Endothelial cell of umbilical vein (primary cell): Measurements from ENCODE around the gene LATS1. TPM values are rescaled to one million over a fixed set of nuclear protein-coding genes. Genes with fewer than 3 reads are reported as not detected.

Source experiments
- BruUV-seq: library from RNA; stranded (reverse); fragments of 400-500 nt; replicated peaks from 2 replicates; lab custom pipeline; 2021; lab: Mats Ljungman, UMichigan
- CTCF ChIA-PET: fragments of 300-600, 350-600 bp; sonication (Branson Sonifier 250); formaldehyde crosslinking; loops from one replicate; lab custom pipeline; 2021; ENCODE audit warnings: antibody characterized with exemption, inconsistent platforms; lab: Charles Lee
- POLR2A ChIA-PET: fragments of 300-600, 350-600 bp; sonication (Branson Sonifier 250); formaldehyde crosslinking; loops from one replicate; lab custom pipeline; 2021; ENCODE audit warnings: antibody characterized with exemption, inconsistent platforms; lab: Charles Lee
- DNase-seq: peaks from one replicate; pipeline ENCODE4 v3.0.0-alpha.2; 2011; ENCODE audit warnings: low read depth, low spot score
- FAIRE-seq: peaks from 2 replicates; lab custom pipeline; 2011; peaks lifted over from hg19 to GRCh38; lab: Jason Lieb, UNC
- H2AFZ ChIP-seq: 2 replicates; pipeline ENCODE4 v1.6.0; 2012; ENCODE audit warnings: low read depth, low read length, control low read depth, inconsistent platforms
- H3K27ac ChIP-seq: 2 replicates; pipeline ENCODE4 v1.5.1; 2011; ENCODE audit warnings: low read depth, mild to moderate bottlenecking, control low read depth, low read length, moderate library complexity; ENCODE audit not compliant: insufficient read depth
- H3K27me3 ChIP-seq, 2 experiments: 2 replicates each; pipeline versions ENCODE4 v1.6.0 to v1.6.1; 2011; ENCODE audit warnings: low read length in 2 of 2, mixed read lengths in 1 of 2; ENCODE audit not compliant: control insufficient read depth in 2 of 2, insufficient read depth in 2 of 2
- H3K36me3 ChIP-seq, 2 experiments: 2 replicates in 1 of 2; 3 replicates in 1 of 2; pipeline ENCODE4 v1.5.1; 2011; ENCODE audit warnings: low read length in 2 of 2, mild to moderate bottlenecking in 1 of 2, moderate library complexity in 1 of 2; ENCODE audit not compliant: control insufficient read depth in 2 of 2, insufficient read depth in 2 of 2; ENCODE audit errors: extremely low read depth in 1 of 2
- H3K4me1 ChIP-seq: 3 replicates; pipeline ENCODE4 v1.5.1; 2011; ENCODE audit warnings: mild to moderate bottlenecking, low read length; ENCODE audit not compliant: control insufficient read depth, insufficient read depth; ENCODE audit errors: extremely low read depth
- H3K4me2 ChIP-seq: 2 replicates; pipeline ENCODE4 v1.6.1; 2011; ENCODE audit warnings: low read length, control low read depth, mixed read lengths; ENCODE audit not compliant: insufficient read depth
- H3K4me3 ChIP-seq, 3 experiments: fragments of 200-600 bp in 1 of 3; sonication (generic), shearing (Covaris generic) in 1 of 3; replicated peaks in 1 of 3; 2 replicates each; pipeline ENCODE4 v1.5.1; 2011 to 2016; ENCODE audit warnings: control low read depth in 3 of 3, low read length in 3 of 3, mild to moderate bottlenecking in 2 of 3, inconsistent platforms in 1 of 3, low read depth in 1 of 3, moderate library complexity in 1 of 3; ENCODE audit not compliant: insufficient read depth in 1 of 3
- H3K79me2 ChIP-seq: 2 replicates; pipeline ENCODE4 v1.6.0; 2012; ENCODE audit warnings: low read length, inconsistent platforms; ENCODE audit not compliant: control insufficient read depth, insufficient read depth
- H3K9ac ChIP-seq: replicated peaks from 2 replicates; pipeline ENCODE3; 2011; ENCODE audit warnings: low read length, control low read depth; ENCODE audit not compliant: insufficient read depth; ENCODE audit errors: extremely low read depth
- H3K9me1 ChIP-seq: replicated peaks from 3 replicates; pipeline ENCODE4 v1.6.0; 2011; ENCODE audit warnings: mild to moderate bottlenecking, low read length; ENCODE audit not compliant: control insufficient read depth, insufficient read depth; ENCODE audit errors: extremely low read depth
- H3K9me3 ChIP-seq: replicated peaks from 2 replicates; pipeline ENCODE4 v1.5.1; 2012; ENCODE audit warnings: low read length, inconsistent platforms; ENCODE audit not compliant: control insufficient read depth, insufficient read depth
- H4K20me1 ChIP-seq: replicated peaks from 2 replicates; pipeline ENCODE3; 2011; ENCODE audit warnings: mild to moderate bottlenecking, low read length; ENCODE audit not compliant: control insufficient read depth, insufficient read depth; ENCODE audit errors: extremely low read depth
- EZH2 ChIP-seq: IDR thresholded peaks from 2 replicates; pipeline ENCODE4 v1.6.1; 2012; ENCODE audit warnings: borderline replicate concordance, low read depth, mild to moderate bottlenecking, moderate library complexity, low read length, inconsistent platforms; ENCODE audit not compliant: severe bottlenecking
- FOS ChIP-seq: IDR thresholded peaks from 2 replicates; pipeline ENCODE4 v1.6.1; 2011; ENCODE audit warnings: mild to moderate bottlenecking, low read length, moderate library complexity, borderline replicate concordance; ENCODE audit not compliant: insufficient read depth
- GATA2 ChIP-seq: IDR thresholded peaks from 2 replicates; pipeline ENCODE4 v1.7.0; 2011; ENCODE audit warnings: low read depth, mild to moderate bottlenecking, moderate library complexity, mixed read lengths, low read length; ENCODE audit not compliant: insufficient read length, insufficient read depth
- JUN ChIP-seq: IDR thresholded peaks from 2 replicates; pipeline ENCODE4 v1.6.1; 2011; ENCODE audit warnings: borderline replicate concordance, low read depth; ENCODE audit not compliant: insufficient read length, insufficient read depth
- MYC ChIP-seq: IDR thresholded peaks from one replicate; pipeline ENCODE4 v1.6.1; 2011; ENCODE audit warnings: mild to moderate bottlenecking, low read depth, low read length
- POLR2A ChIP-seq: IDR thresholded peaks from 2 replicates; pipeline ENCODE4 v1.6.1; 2012; ENCODE audit warnings: low read depth, mild to moderate bottlenecking, control low read depth, low read length
- POLR2AphosphoS5 ChIP-seq: IDR thresholded peaks from 2 replicates; pipeline ENCODE4 v1.6.1; 2012; ENCODE audit warnings: low read depth, mild to moderate bottlenecking, control low read depth, low read length, moderate library complexity; ENCODE audit not compliant: insufficient read depth
- dilution Hi-C: fragments of 300-500 bp; cut with MboI; formaldehyde crosslinking; loops from one replicate; pipeline ENCODE4 v1.15.0; 2019; ENCODE audit warnings: low sequenced_read_pairs; ENCODE audit not compliant: extremely low pct_ligation_motif_present
- intact Hi-C: fragments of 100-400 bp; cut with micrococcal nuclease; formaldehyde crosslinking; loops from one replicate; pipeline ENCODE4 v1.10.0; 2022
- polyA plus RNA-seq, 4 experiments: library from polyadenylated mRNA; depleted of rRNA in 3 of 4; stranded (reverse) in 3 of 4; unstranded in 1 of 4; fragments of >200 nt; gene quantifications; 2 replicates each; pipeline versions ENCODE4 v1.2.1 to v1.2.3, GENCODE V29; 2011 to 2012; ENCODE audit warnings: missing spikeins in 1 of 4
- total RNA-seq: library from RNA; stranded (reverse); gene quantifications from 2 replicates; pipeline ENCODE4 v1.2.3, GENCODE V29; 2021
- TF ChIP-seq, protein P1 (sequence below): IDR thresholded peaks from 2 replicates; pipeline ENCODE4 v1.6.1; 2011; ENCODE audit not compliant: insufficient read depth, insufficient read length
- TF ChIP-seq, protein P2 (sequence below), 2 donors: IDR thresholded peaks; 1 replicate in 1 of 2; 2 replicates in 1 of 2; pipeline ENCODE4 v1.5.1; 2011; ENCODE audit warnings: low read length in 2 of 2, mild to moderate bottlenecking in 2 of 2, moderate library complexity in 2 of 2, control low read depth in 1 of 2, inconsistent platforms in 1 of 2, low read depth in 1 of 2; ENCODE audit not compliant: insufficient read depth in 1 of 2; ENCODE audit errors: extremely low read depth in 1 of 2

LATS1 gene
- total and polyA plus RNA-seq, 2 donors (not counting 3 experiments of a cell fraction or from before 2014, with no cell fraction given), result 8.4 to 27.6 TPM

DNA sequence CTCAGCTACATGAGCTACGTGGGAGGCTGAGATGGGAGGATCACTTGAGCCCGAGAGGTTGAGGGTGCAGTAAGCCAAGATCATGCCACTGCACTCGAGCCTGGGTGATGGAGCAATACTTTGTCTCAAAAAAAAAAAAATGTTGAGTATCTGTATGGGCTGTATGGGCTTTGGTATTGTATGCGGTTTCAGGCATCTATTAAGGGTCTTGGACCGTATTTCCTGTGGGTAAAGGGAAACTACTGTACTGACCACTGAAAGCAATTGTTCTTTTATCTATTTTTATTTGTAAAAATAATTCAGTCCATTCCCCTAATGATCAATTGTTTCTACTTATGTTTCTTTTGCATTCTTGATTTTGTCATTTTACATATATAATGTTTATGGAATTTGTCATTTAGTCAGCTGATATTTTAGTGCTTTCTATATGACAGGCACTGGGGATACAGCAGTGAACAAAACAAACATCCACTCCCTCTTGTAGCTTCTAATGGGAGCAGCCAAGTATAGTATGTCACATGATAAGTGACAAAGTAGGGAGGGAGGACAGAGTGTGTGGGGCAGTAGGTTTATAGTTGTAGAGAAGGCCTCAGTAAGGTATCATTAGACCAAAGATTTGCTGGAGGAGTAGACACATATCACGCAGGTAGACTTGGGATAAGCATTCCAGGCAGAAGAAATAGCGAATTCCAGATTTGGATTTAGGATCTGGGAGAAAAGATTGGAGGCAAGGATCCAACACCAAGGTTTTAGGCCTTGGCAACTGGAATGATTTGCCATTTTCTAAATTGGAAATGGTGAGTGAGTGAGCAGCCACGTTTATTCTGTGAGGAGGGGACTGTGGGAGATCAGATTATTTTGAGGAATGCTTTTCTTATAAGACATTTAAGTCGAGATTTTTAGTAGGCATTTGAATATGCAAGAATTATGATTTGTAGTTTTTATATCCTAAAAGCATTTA lies 37.7 kb upstream of the LATS1 start:
- Histone ChIP-seq H2AFZ (no peak overlapping the region), H3K36me3 (no peaks in the 10 kb centered on the region), H4K20me1 (no peaks in the 10 kb centered on the region), H3K79me2 (peaks cover 83% of the 10 kb centered on the region), H3K4me3 (no peak overlapping the region), H3K4me1 (peaks cover 3% of the 10 kb centered on the region), H3K27ac (no peak overlapping the region), H3K27me3 (no peaks in the 10 kb centered on the region), H3K9me3 (no peaks in the 10 kb centered on the region), H3K9ac (no peak overlapping the region), H3K9me1 (no peaks in the 10 kb centered on the region), H3K4me2 (no peak overlapping the region)
- ChIA-PET CTCF (interaction anchor here (1.5 kb wide), 1 partner anchor 64 kb away, joined by 3 read pairs; no protein-coding TSS in a partner anchor), POLR2A (no interaction called here)
- no TSS peak for BruUV-seq
- no peak for FAIRE-seq
- TF ChIP-seq GATA2 (no peak), MYC (no peak), EZH2 (no peak), POLR2AphosphoS5 (no peak)
- TF ChIP-seq, protein P1, sequence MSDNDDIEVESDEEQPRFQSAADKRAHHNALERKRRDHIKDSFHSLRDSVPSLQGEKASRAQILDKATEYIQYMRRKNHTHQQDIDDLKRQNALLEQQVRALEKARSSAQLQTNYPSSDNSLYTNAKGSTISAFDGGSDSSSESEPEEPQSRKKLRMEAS, result no peak
- no peak for DNase-seq
- intact Hi-C loops (no loop called here), dilution Hi-C loops (no loop called here)

DNA sequence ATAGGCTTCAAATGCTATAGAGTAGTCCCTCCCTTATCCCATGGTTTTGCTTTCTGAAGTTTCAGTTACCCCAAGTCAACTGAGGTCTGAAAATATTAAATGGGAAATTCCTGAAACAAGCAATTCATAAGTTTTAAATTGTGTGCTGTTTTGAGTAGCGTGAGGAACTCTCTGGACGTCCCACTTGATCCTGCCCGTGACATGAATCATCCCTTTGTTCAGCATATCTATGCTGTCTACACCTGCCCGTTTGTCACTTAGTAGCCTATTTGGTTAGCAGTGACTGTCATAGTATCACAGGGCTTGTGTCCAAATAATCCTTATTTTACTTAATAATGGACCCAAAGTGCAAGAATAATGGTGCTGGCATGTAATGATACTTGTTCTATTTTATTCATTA lies 36.6 kb upstream of the LATS1 start:
- no peak for FAIRE-seq
- Histone ChIP-seq H3K4me2 (no peak overlapping the region), H3K9me1 (no peaks in the 10 kb centered on the region), H4K20me1 (no peaks in the 10 kb centered on the region), H3K79me2 (peaks cover 83% of the 10 kb centered on the region), H3K9me3 (no peaks in the 10 kb centered on the region), H3K27me3 (no peaks in the 10 kb centered on the region), H3K9ac (no peak overlapping the region), H2AFZ (no peak overlapping the region), H3K27ac (no peak overlapping the region), H3K4me3 (no peak overlapping the region), H3K36me3 (no peaks in the 10 kb centered on the region), H3K4me1 (peaks cover 6% of the 10 kb centered on the region)
- intact Hi-C loops, result no loop called here
- BruUV-seq, result no TSS peak
- POLR2A ChIA-PET, result no interaction called here
- CTCF ChIA-PET, result interaction anchor here (2.2 kb wide), 1 partner anchor 9 kb away, joined by 7 read pairs; no protein-coding TSS in a partner anchor
- TF ChIP-seq, protein P2, sequence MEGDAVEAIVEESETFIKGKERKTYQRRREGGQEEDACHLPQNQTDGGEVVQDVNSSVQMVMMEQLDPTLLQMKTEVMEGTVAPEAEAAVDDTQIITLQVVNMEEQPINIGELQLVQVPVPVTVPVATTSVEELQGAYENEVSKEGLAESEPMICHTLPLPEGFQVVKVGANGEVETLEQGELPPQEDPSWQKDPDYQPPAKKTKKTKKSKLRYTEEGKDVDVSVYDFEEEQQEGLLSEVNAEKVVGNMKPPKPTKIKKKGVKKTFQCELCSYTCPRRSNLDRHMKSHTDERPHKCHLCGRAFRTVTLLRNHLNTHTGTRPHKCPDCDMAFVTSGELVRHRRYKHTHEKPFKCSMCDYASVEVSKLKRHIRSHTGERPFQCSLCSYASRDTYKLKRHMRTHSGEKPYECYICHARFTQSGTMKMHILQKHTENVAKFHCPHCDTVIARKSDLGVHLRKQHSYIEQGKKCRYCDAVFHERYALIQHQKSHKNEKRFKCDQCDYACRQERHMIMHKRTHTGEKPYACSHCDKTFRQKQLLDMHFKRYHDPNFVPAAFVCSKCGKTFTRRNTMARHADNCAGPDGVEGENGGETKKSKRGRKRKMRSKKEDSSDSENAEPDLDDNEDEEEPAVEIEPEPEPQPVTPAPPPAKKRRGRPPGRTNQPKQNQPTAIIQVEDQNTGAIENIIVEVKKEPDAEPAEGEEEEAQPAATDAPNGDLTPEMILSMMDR (IDR thresholded peaks at IDR 0.05; ENCODE audit: extremely low read depth in 1 of 2, insufficient read depth in 1 of 2, low read depth in 1 of 2, low read length in 2 of 2), result no peak
- no peak for TF ChIP-seq EZH2
- TF ChIP-seq JUN, result no peak
- no peak for TF ChIP-seq FOS
- no peak for TF ChIP-seq POLR2A
- dilution Hi-C loops, result no loop called here
- DNase-seq, result no peak
